SU-DHL-6 (cell line): Measurements from ENCODE around the gene GAB2.

Experiments
- CTCF ChIP-seq: fragments of 200-600 bp; sonication (generic); IDR thresholded peaks from one replicate; pipeline ENCODE4 v1.5.1; 2017; ENCODE audit warnings: antibody characterized with exemption, mild to moderate bottlenecking, low read length, moderate library complexity; ENCODE audit not compliant: insufficient read depth, poor library complexity, severe bottlenecking
- EZH2phosphoT487 ChIP-seq: fragments of 200-600 bp; sonication (generic), shearing (Covaris generic); conservative IDR thresholded peaks from 2 replicates; pipeline ENCODE4 v1.6.1; 2018; ENCODE audit warnings: mild to moderate bottlenecking, antibody characterized with exemption, low read length, moderate library complexity, mixed read lengths

GRCh38 chr11:78359921-78360320 is 57.7 kb downstream of the GAB2 start:
- TF ChIP-seq CTCF (no peak), EZH2phosphoT487 (no peak)
